Stimulated activated CD8-positive, alpha-beta memory T cell treated with anti-CD3 and anti-CD28 coated beads, Interleukin-4, amount 100 ng/mL, for 48 hours (primary cell): ENCODE measurements around the gene U2AF1L4.
"Not testable (repeated sequence)": the region's sequence is repeated elsewhere in the genome, so short reads cannot be mapped to it uniquely, and the experiment has no call there.

Source experiments
- DNase-seq: peaks from one replicate; pipeline ENCODE4 v3.0.0-alpha.2; 2020

Gene U2AF1L4

DNA sequence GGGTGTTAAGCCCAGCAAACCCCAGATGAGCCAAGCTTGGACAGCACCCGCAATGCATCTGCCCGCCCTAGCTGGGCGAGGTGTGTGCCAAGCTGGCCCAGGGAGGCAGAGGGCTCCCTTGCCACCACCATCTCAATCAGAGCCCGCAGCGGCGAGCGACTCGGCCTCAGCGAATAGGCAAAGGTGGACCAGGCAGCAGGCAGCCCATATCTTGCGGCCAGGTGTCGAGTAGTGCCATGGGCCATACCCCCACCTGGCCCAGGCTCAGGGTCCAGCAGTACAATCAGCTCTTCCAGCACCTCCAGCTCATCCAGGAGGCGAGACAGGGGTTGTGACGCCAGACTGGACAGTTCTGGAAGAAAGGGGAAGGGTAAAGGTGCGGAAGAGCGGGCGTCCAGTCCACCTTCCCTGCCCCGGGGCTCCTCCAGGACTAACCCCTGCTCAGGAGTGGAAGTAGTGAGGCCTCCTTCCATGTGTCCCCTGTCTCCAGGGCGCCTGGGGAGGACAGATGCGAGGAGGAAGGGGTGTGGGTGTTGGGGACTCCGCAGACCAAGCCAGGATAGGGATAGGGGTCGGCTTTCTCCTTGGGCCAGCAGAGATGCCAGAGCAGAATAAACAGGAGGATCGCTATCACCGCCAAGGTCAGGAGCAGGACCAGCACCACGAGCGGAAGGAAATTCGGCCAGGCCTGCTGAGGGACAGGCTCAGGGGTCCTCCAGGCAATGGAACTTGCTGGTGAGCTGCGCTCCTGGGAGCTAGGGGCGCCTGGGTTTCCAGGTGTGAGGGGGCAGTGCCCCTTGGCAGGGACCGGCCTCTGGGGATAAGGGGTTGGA is 5.7 kb downstream of the U2AF1L4 start:
- no peak for DNase-seq

DNA sequence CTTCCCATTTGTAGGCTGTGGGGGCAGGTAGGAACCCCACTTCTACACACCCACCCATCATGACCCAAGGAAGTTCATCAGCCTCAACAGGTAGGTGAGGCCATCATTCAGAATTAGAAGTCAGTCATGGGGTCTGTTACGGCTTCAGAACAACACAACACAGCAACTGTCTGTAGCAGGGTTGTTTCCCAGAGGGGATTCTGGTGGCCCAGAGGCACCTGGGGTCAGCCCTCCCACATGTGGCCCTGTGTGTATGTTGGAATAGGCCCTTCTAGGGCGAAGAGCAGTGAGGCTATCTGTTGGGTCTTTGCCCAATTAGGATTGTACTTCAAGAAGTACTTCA is 6.4 kb downstream of the U2AF1L4 start:
- DNase-seq: no peak

DNA sequence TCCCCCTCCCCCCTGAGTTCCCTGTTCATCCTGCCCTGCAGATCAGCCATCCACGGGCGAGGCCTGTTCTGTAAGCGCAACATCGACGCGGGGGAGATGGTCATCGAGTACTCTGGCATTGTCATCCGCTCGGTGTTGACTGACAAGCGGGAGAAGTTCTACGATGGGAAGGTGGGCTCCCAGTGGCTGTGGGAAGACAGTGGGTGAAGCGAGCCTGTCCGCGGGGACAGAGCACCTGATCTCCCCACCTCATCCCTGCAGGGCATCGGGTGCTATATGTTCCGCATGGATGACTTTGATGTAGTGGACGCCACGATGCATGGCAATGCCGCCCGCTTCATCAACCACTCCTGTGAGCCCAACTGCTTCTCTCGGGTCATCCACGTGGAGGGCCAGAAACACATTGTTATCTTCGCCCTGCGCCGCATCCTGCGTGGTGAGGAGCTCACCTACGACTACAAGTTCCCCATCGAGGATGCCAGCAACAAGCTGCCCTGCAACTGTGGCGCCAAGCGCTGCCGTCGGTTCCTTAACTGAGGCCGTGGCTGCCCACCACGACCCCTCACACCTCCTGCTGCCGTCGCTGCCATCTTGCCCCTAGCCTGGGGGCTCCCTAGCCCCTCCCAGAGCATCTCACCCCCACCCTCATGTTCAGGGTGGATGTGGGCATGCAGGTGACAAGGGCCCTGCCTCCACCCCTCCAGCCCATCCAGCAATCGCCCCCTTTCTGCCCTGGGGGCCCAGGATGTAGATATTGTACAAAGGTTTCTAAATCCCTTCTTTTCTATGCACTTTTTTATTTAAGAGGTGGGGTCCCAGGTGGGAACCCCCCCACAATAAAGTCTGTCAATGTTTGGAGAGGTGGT is 7.0 kb downstream of the U2AF1L4 start:
- DNase-seq: no peak

DNA sequence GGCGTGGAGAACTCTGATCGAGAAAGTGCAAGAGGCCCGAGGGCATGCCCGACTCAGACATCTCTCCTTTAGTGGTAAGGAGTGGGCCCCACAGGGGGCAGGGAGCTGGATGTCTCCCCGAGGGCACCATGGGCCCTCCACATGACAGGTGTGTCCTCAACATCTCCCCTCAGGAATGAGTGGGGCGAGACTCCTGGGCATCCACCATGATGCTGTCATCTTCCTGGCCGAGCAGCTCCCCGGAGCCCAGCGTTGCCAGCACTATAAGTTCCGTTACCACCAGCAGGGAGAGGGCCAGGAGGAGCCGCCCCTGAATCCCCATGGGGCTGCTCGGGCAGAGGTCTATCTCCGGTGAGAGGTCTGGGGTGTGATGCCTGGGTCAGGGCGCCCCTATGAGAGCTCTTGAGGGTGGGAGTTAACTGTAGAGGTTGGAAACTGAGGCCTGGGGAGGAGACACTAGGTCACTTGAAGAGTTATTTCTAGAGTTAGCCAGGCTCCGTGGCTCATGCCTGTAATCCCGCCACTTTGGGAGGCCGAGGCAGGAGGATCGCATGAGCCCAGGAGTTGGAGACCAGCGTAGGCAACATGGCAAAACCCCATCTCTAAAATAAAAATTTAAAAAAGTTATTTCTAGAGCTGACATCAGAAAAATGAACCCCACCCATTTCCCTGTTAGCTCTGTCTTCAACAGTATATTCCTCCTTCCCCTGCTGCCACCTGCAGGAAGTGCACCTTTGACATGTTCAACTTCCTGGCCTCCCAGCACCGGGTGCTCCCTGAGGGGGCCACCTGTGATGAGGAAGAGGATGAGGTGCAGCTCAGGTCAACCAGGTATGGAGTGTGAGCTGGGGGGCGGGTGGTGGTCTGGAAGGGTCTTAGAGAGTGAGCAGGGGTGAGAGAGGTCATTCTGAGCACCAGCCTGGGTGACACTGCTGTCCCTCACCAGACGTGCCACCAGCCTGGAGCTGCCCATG is 8.0 kb downstream of the U2AF1L4 start:
- peak; percentile 42 for DNase-seq

DNA sequence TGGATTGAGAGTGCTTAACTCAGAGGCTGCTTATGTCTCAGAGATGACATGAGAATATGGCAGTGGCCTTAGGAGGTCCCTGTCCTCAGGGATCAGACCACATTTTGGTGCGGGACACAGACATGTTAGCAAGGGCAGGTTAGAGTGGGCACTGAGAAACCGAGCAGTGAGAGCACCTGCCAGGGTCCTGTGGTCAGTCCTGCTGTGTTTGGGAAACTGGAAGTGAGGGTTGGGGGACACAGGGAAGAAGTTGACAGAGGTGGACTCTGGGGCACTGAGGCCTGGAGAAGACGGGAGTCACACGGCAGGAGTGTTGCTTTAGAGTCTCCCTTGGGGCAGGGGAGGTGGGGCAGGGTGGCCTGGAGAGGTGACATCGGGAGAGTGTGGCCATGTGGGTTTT is 10.3 kb downstream of the U2AF1L4 start:
- DNase-seq: no peak

DNA sequence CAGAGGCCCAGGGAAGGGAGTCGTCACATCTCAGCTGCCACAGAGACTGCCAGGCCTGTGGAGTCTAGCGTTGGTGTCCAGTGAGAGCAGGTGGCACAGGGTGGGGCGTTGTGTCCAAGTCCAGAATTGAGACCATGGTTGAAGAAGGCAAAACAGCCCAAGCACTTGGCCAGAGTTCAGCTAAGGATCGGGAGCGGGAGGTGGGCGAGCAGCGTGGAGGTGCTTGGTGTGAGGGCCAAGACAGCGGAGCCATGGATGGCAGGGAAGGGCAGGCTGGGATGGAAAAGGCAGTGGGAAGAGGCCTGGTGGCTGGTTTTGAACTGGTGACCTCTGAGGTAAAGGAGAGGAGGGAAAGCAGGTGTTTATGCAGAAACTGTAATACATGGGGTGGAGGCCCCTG is 10.9 kb downstream of the U2AF1L4 start:
- no peak for DNase-seq

DNA sequence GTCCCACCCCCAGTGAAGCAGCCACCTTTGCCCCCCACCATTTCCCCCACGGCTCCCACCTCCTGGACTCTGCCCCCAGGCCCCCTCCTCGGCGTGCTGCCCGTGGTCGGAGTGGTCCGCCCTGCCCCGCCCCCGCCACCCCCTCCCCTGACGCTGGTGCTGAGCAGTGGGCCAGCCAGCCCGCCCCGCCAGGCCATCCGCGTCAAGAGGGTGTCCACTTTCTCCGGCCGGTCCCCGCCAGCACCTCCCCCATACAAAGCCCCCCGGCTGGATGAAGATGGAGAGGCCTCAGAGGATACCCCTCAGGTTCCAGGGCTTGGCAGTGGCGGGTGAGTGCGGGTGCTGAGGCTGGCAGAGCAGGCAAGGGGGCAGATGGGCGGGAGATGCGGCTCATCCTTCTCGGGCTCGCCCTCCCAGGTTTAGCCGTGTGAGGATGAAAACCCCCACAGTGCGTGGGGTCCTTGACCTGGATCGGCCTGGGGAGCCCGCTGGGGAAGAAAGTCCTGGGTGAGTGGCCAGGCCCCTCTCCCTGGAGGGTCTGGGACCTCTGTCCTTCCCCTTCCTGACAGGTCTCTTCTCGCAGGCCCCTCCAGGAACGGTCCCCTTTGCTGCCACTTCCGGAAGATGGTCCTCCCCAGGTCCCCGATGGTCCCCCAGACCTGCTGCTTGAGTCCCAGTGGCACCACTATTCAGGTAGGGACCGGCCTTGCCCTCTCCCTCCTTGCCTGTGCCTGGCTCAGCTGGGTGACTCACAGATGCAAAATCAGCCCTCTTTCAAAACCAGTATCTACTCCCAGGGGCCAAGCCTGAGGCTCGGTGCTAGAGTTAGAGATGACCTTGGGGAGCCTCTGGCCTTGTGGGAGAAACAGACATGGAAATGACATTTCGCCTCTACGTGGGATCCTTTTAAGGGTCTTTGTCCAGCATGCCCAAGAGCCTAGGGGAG is 11.8 kb downstream of the U2AF1L4 start:
- DNase-seq: no peak

DNA sequence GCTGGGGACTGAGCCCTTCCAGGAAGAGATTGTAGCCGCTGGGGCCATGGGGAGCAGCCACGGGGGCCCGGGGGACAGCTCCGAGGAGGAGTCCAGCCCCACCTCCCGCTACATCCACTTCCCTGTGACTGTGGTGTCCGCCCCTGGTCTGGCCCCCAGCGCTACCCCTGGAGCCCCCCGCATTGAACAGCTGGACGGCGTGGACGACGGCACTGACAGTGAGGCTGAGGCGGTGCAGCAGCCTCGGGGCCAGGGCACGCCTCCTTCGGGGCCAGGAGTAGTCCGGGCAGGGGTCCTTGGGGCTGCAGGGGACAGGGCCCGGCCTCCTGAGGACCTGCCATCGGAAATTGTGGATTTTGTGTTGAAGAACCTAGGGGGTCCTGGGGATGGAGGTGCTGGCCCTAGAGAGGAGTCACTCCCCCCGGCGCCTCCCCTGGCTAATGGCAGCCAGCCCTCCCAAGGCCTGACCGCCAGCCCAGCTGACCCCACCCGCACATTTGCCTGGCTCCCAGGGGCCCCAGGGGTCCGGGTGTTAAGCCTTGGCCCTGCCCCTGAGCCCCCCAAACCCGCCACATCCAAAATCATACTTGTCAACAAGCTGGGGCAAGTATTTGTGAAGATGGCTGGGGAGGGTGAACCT is 12.6 kb downstream of the U2AF1L4 start:
- no peak for DNase-seq

DNA sequence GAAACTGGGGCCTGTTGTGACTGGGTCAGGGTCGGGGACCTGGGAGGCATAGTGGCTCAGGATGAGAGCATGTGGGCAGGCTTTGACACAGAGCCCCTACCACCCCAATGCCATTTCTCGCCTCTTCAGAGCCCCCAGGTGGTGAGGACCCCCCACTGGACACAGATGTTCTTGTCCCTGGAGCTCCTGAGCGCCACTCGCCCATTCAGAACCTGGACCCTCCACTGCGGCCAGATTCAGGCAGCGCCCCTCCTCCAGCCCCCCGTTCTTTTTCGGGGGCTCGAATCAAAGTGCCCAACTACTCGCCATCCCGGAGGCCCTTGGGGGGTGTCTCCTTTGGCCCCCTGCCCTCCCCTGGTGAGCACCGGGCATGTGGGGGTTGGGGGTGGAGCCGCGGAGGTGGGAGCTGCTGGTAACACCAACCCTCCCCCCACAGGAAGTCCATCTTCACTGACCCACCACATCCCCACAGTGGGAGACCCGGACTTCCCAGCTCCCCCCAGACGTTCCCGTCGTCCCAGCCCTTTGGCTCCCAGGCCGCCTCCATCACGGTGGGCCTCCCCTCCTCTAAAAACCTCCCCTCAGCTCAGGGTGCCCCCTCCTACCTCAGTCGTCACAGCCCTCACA is 13.3 kb downstream of the U2AF1L4 start:
- DNase-seq: no peak

DNA sequence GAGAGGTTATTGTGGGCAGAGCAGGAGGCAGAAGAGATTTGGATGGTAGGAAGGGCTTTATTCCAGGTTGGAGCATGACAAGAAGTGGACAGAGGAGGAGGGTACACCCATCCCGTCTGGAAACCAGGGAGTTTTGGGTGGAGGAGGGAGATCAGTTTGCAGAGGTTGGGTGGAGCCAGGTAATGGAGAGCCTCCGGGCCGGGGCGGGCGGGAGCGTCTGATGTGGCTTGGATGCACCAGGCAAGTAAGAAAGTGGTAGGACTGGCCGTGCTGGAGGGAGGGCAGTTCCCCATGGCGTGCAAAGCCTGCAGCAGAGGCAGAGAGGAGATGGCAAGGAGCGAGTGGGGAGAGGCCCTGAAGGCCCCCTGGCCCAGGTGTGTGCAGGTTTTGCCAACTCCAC is 13.9 kb downstream of the U2AF1L4 start:
- no peak for DNase-seq

DNA sequence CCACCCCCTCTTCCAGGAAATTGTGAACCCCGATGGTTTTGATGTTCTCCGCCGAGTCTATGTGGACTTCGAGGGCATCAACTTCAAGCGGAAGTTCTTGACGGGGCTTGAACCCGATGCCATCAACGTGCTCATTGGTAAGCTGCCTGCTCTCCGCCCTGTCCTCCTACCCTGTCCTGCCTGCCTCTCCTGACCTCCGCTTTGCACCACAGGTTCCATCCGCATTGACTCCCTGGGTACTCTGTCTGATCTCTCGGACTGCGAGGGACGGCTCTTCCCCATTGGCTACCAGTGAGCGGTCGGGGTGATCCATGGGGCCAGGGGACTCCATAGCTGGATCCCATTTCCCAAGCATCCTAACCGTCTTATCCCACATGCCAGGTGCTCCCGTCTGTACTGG is 14.9 kb downstream of the U2AF1L4 start:
- DNase-seq: no peak

DNA sequence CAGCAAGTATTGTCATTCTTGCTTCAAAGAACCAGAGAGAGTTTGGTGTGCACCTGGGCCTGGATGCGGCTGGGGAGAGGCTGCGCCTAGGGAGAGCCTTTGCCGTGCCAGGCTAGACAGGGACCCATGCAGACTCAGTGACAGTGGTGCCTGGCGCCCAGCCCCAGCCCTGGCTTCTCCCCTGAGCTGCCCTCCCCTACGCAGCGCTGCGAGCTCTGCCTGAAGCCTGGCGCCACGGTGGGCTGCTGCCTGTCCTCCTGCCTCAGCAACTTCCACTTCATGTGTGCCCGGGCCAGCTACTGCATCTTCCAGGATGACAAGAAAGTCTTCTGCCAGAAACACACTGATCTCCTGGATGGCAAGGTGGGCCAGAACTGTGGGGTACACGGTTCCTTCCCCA is 15.5 kb downstream of the U2AF1L4 start:
- no peak for DNase-seq

DNA sequence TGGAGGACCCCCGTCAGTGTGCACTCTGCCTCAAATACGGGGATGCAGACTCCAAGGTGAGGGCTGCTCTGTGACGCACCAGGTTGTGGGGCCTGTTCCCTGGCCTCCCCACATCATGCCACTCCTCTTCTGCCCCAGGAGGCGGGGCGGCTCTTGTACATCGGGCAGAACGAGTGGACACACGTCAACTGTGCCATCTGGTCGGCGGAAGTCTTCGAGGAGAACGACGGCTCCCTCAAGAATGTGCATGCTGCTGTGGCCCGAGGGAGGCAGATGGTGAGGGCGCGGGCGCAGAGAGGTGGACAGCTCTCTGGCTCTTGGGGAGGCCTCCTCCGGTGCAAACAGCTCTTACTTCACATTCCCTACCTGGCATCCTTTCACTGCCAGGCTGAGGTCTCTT is 16.2 kb downstream of the U2AF1L4 start:
- DNase-seq: no peak

DNA sequence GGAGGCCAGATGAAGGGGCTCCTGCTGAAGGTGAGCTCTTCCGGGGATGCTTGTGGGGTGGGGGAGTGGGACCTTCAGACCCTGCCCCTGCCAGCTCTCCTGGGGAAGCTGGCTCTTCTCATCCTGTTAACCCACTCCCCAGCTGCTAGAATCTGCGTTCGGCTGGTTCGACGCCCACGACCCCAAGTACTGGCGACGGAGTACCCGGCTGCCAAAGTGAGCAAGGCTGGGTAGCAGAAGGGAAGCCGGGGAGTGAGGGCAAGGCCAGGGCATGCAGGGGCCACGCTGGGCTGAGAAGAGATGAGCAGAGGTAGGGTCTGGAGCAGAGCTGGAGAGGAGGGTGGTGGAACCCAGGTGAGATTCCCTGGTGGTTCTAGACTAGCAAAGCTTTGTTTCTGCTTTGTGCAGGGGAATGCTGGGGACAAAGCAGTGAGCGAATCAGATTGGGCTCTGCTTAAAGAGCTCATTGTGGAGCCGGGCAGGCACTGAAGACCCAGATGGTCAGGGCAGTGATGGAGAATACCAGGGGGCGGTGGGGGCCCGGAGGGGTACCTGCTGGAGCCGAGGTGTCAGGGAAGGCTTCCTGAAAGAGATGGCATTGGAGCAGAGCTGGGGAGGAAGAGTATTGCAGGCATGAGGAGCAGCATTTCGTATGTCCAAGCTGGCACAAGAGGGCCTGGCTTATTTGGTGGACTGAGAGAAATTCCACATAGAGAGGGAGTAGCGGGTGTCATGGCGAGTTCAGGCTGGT is 17.1 kb downstream of the U2AF1L4 start:
- DNase-seq: no peak

DNA sequence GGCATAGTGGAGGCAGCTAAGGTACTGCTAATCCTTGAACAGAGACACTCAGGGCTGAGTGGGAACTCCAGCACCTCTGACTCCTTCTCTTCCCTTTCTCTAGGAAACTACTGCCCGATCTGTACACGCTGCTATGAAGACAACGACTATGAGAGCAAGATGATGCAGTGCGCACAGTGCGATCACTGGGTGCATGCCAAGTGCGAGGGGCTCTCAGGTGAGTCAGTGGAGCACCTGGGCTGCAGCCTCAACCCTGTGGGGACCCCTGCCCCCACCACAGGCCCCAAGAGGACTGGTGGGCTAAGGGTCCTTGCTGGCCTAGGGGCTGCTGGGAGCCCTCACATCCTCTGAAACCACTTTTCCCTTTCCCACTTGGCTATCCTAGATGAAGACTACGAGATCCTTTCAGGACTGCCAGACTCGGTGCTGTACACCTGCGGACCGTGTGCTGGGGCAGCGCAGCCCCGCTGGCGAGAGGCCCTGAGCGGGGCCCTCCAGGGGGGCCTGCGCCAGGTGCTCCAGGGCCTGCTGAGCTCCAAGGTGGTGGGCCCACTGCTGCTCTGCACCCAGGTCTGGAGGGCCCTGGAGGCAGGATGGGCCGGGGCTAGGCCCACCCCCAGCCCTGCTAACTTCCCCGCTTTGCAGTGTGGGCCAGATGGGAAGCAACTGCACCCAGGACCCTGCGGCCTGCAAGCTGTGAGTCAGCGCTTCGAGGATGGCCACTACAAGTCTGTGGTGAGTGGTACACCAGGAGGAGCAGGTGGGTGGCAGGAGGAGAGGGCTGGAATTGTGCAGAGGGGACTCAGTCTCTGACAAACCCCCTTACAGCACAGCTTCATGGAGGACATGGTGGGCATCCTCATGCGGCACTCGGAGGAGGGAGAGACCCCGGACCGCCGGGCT is 17.9 kb downstream of the U2AF1L4 start:
- DNase-seq: no peak

DNA sequence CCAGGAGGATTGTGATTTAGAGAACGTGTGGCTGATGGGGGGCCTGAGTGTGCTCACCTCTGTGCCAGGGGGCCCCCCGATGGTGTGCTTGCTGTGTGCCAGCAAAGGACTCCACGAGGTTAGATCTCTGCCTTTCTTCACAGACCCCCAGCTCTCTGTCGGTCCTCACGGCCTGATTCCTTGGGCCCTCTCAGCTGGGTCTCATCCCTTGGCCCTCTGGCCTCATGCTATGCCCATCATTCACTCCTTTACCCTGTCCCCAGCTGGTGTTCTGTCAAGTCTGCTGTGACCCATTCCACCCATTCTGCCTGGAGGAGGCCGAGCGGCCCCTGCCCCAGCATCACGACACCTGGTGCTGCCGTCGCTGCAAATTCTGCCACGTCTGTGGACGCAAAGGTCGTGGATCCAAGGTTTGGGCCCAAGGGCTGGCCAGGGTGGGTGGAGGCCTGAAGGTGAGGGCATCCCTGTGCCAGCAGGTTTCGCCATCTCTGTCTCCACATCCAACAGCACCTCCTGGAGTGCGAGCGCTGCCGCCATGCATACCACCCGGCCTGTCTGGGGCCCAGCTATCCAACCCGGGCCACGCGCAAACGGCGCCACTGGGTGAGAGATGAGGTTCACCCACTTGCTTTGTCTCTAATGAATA is 19.9 kb downstream of the U2AF1L4 start:
- DNase-seq: no peak

DNA sequence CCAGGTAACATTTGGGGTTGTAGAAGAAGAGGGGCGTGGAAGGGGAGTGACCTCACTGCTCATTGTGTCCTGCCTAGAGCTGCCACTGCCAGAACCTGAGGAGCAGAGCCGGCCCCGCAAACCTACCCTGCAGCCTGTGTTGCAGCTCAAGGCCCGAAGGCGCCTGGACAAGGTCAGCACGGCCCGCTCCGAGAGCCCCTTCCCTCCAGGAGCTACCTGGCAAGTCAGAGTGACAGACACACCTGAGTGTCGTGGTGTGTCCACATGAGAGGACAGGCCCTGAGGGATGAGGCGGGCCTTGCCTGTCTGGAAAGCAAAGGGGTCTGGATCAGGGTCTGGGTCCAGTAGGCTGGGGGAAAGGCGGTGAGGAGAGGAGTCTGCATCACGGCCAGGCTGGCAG is 20.7 kb downstream of the U2AF1L4 start:
- no peak for DNase-seq

DNA sequence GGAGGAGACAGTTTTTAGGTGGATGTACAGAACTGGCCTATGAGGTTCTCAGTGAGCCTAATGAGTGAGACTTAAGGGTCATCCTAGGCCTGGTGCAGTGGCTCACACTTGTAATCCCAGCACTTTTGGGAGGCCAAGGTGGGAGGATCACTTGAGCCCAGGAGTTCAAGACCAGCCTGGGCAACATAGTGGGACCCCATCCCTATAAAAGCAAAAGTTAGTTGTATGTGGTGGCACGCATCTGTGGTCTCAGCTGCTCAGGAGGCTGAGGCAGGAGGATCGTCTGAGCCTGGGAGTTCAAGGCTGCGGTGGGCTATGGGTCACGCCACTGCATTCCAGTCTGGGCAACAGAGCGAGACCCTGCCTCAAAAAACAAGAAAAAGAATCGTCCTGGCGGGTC is 21.1 kb downstream of the U2AF1L4 start:
- not testable (repeated sequence) for DNase-seq

DNA sequence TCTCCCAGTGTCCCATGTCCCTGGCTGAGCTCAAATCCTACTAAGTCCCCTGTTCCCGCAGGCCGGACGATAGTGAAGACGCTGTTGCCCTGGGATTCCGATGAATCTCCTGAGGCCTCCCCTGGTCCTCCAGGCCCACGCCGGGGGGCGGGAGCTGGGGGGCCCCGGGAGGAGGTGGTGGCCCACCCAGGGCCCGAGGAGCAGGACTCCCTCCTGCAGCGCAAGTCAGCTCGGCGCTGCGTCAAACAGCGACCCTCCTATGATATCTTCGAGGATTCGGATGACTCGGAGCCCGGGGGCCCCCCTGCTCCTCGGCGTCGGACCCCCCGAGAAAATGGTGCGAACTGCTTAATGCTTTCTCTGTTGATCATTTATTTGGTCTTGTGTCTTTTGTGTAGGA is 21.5 kb downstream of the U2AF1L4 start:
- DNase-seq: no peak
